Colon (tissue), 2 donors: ENCODE measurements around the gene PCDHB13.
"Not testable (repeated sequence)": the region's sequence is repeated elsewhere in the genome, so short reads cannot be mapped to it uniquely, and the experiment has no call there.

Source experiments
- FAIRE-seq: peaks from 2 replicates; lab custom pipeline; 2012; peaks lifted over from hg19 to GRCh38; lab: Jason Lieb, UNC
- donor health status: control.
- donor health status: control.

PCDHB13 gene

GRCh38 chr5:141201646-141202045 is 12.1 kb upstream of the PCDHB13 start:
- FAIRE-seq: not testable (repeated sequence)

- no peak for FAIRE-seq
Observed at GRCh38 chr5:141208478-141208877, 5.2 kb upstream of the PCDHB13 start, which contains the start of gene PCDHB12. Gene PCDHB12 (plus strand): TSS chr5:141208719. CDS start chr5:141208908, 189 bp downstream.

GRCh38 chr5:141210281-141210680 is 3.4 kb upstream of the PCDHB13 start:
- FAIRE-seq: not testable (repeated sequence)

DNA sequence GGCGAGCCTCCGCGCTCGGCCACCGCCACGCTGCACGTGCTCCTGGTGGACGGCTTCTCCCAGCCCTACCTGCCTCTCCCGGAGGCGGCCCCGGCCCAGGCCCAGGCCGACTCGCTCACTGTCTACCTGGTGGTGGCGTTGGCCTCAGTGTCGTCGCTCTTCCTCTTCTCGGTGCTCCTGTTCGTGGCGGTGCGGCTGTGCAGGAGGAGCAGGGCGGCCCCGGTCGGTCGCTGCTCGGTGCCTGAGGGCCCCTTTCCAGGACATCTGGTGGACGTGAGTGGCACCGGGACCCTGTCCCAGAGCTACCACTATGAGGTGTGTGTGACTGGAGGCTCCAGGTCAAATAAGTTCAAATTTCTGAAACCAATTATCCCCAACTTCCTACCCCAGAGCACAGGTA is 2.9 kb upstream of the PCDHB13 start:
- not testable (repeated sequence) for FAIRE-seq

DNA sequence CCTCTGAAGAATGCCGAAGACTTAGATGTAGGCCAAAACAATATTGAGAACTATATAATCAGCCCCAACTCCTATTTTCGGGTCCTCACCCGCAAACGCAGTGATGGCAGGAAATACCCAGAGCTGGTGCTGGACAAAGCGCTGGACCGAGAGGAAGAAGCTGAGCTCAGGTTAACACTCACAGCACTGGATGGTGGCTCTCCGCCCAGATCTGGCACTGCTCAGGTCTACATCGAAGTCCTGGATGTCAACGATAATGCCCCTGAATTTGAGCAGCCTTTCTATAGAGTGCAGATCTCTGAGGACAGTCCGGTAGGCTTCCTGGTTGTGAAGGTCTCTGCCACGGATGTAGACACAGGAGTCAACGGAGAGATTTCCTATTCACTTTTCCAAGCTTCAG is 864 bp downstream of the PCDHB13 start:
- not testable (repeated sequence) for FAIRE-seq

DNA sequence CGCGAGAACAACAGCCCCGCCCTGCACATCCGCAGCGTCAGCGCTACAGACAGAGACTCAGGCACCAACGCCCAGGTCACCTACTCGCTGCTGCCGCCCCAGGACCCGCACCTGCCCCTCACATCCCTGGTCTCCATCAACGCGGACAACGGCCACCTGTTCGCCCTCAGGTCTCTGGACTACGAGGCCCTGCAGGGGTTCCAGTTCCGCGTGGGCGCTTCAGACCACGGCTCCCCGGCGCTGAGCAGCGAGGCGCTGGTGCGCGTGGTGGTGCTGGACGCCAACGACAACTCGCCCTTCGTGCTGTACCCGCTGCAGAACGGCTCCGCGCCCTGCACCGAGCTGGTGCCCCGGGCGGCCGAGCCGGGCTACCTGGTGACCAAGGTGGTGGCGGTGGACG is 1.8 kb downstream of the PCDHB13 start:
- not testable (repeated sequence) for FAIRE-seq

DNA sequence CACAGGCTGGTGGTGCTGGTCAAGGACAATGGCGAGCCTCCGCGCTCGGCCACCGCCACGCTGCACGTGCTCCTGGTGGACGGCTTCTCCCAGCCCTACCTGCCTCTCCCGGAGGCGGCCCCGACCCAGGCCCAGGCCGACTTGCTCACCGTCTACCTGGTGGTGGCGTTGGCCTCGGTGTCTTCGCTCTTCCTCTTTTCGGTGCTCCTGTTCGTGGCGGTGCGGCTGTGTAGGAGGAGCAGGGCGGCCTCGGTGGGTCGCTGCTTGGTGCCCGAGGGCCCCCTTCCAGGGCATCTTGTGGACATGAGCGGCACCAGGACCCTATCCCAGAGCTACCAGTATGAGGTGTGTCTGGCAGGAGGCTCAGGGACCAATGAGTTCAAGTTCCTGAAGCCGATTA is 2.3 kb downstream of the PCDHB13 start:
- FAIRE-seq: not testable (repeated sequence)

- no peak for FAIRE-seq
Observed at GRCh38 chr5:141223112-141223783, 9.5 kb downstream of the PCDHB13 start, which contains the start of gene PCDHB14. Gene PCDHB14 (plus strand): TSS chr5:141223343. CDS start chr5:141223506, 163 bp downstream.

DNA sequence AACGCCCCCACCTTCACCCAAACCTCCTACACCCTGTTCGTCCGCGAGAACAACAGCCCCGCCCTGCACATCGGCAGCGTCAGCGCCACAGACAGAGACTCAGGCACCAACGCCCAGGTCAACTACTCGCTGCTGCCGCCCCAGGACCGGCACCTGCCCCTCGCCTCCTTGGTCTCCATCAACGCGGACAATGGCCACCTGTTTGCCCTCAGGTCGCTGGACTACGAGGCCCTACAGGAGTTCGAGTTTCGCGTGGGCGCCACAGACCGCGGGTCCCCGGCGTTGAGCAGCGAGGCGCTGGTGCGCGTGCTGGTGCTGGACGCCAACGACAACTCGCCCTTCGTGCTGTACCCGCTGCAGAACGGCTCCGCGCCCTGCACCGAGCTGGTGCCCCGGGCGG is 11.1 kb downstream of the PCDHB13 start:
- FAIRE-seq: not testable (repeated sequence)

DNA sequence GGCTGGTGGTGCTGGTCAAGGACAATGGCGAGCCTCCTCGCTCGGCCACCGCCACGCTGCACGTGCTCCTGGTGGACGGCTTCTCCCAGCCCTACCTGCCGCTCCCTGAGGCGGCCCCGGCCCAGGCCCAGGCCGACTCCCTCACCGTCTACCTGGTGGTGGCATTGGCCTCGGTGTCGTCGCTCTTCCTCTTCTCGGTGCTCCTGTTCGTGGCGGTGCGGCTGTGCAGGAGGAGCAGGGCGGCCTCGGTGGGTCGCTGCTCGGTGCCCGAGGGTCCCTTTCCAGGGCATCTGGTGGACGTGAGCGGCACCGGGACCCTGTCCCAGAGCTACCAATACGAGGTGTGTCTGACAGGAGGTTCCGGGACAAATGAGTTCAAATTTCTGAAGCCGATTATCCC is 11.7 kb downstream of the PCDHB13 start:
- FAIRE-seq: not testable (repeated sequence)

DNA sequence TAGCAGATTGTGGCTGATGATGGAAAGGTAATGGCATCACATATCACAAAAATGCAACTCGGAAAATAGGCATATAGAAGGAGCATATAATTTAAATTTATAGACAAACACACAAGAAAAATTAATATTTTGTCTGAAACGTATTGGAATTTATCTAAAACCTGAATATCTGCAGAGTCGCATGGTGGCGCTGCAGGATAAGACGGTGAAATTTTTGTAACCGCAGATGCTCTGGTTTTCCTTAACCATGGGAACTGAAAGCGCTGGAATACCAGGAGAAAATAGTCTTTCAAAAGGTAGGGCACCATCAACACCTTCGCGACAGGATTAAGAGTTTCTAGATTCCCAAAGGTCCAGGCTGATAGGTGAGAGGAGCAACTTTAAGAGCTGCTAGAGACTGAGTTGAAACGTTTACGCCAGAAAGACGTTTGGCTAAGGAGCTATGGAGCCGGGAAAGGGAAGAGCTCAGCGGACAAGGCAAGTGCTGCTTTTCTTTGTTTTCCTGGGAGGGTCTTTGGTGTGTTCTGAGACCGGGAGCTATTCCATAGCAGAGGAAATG is 20.5 kb downstream of the PCDHB13 start:
- FAIRE-seq: no peak

- FAIRE-seq: not testable (repeated sequence)
Observed at GRCh38 chr5:141235922-141236321, 22.2 kb downstream of the PCDHB13 start.

DNA sequence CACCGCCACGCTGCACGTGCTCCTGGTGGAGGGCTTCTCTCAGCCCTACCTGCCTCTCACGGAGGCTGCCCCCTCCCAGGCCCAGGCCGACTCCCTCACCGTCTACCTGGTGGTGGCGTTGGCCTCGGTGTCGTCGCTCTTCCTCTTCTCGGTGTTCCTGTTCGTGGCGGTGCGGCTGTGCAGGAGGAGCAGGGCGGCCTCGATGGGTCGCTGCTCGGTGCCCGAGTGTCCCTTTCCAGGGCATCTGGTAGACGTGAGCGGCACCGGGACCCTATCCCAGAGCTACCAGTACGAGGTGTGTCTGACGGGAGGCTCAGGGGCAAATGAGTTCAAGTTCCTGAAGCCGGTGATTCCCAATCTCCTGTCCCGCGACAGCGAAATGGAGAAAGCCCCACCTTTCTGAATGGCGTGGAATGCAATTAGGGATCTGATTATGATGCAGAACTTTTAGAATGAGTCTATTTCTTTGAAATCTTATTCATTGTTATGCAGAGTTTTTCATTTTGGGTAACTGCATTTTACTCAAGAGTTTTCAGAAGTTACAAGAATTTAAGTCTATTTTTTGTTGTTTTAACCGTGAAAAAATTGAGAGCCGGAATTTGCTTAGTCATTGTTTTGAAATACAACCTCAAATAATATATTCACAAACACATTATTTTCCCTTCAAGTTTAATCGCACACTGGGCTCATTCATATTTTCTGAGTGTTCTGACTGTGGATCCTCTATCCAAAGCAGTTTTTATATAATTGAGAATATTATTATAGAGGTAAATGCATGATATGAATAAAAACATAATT is 23.0 kb downstream of the PCDHB13 start:
- no peak for FAIRE-seq

DNA sequence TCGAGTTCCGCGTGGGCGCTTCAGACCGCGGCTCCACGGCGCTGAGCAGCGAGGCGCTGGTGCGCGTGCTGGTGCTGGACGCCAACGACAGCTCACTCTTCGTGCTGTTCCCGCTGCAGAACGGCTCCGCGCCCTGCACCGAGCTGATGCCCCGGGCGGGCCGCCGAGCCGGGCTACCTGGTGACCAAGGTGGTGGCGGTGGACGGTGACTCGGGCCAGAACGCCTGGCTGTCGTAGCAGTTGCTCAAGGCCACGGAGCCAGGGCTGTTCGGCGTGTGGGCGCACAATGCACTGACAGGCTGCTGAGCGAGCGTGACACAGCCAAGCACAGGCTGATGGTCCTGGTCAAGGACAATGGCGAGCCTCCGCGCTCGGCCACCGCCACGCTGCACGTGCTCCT is 27.8 kb downstream of the PCDHB13 start:
- no peak for FAIRE-seq

- FAIRE-seq: no peak
Observed at GRCh38 chr5:141245250-141245717, 31.6 kb downstream of the PCDHB13 start, which contains the start of gene PCDHB15. Gene PCDHB15 (plus strand): TSS chr5:141245395. CDS start chr5:141245579, 184 bp downstream.

DNA sequence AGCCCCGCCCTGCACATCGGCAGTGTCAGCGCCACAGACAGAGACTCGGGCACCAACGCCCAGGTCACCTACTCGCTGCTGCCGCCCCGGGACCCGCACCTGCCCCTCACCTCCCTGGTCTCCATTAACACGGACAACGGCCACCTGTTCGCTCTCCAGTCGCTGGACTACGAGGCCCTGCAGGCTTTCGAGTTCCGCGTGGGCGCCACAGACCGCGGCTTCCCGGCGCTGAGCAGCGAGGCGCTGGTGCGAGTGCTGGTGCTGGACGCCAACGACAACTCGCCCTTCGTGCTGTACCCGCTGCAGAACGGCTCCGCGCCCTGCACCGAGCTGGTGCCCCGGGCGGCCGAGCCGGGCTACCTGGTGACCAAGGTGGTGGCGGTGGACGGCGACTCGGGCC is 33.3 kb downstream of the PCDHB13 start:
- not testable (repeated sequence) for FAIRE-seq

- not testable (repeated sequence) for FAIRE-seq
Observed at GRCh38 chr5:141247434-141247833, 33.7 kb downstream of the PCDHB13 start.

- FAIRE-seq: no peak
Observed at GRCh38 chr5:141250576-141250975, 36.9 kb downstream of the PCDHB13 start.

DNA sequence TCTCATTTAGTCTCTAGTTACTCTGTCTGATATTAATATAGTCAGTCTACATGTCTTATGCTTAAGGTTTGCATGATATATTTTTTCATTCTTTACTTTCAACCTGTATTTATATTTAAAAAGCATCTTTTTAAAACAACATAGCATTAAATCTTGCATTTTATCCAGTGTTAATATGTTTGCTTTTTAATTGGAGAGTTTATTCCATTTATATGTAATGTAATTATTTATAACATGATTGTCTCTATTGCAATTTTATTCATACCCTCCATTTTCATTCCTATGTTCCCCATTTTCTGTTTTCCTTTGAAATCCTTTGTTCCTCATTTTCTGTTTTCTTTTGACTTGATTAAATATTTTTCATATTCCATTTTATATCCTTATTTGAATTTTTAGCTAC is 44.7 kb downstream of the PCDHB13 start:
- peak; percentile 14 for FAIRE-seq

DNA sequence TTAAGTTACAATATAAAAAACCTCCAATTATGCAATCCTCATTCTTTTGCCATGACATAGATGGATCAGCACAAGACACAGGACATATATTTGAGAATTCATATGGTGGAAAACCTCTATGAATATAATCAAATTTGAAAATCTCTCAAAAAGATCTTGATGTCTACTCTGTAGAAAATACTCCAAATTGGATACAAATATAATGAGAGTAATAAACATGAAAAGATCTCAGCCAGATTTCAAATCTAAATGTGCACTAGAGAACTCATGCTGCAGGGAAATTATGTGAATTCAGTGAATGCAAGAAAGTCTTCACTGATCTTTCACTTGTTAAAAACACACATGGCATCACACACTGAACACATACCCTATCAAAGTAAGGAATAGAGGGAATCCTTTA is 45.2 kb downstream of the PCDHB13 start:
- FAIRE-seq: no peak

DNA sequence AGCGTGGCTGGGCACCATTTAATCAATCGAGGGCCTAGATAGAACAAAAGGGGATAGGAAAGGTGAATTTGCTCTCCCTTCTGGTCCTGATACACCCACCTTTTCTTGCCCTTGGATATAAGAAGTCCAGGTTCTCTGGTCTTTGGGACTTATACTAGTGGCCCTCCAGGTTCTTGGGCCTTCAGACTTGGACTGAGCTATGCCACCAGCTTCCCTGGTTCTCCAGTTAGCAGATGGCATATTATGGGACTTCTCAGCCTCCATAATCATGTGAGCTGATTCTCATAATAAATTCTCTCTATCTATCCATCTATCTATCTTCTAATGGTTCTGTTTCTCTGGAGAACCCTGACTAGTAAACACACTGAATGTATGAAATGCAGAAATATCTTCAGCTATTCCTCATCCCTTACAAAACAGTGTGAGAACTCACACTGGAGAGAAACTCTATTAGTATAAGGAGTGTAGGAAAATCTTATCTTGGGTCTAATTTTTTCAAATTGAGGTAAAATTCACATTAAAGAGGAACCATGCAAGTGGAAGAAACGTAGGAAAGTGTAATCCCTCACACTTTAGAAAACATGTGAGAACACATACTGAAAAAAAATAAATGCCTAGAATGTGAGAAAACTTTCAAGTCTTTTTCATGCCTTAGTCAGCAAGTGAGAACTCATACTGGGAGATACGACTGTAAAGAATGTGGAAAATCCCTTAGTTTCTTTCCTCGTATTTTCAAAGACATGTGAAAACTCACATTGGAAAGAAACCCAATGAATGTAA is 46.9 kb downstream of the PCDHB13 start:
- FAIRE-seq: no peak

- FAIRE-seq: no peak
Observed at GRCh38 chr5:141261238-141261546, 47.5 kb downstream of the PCDHB13 start.
